GM12878 (cell line): ENCODE results near the gene ZSCAN22. TPM values are rescaled to one million over a fixed set of nuclear protein-coding genes. Genes with fewer than 3 reads are reported as not detected.
A peak's percentile ranks its signal among the peaks of the same experiment; 100 is the strongest.

Experiments
- ASH2L ChIP-seq: fragments of 300-600, 200-600 bp; sonication (generic); IDR thresholded peaks from 2 replicates; pipeline ENCODE4 v1.6.1; 2017; ENCODE audit warnings: low read depth, mild to moderate bottlenecking, borderline replicate concordance
- BMI1 ChIP-seq: fragments of 450-650 bp; IDR thresholded peaks from 2 replicates; pipeline ENCODE4 v1.6.1; 2016; ENCODE audit warnings: mild to moderate bottlenecking, moderate library complexity, borderline replicate concordance
- CBFB ChIP-seq: IDR thresholded peaks from 2 replicates; pipeline ENCODE4 v1.6.1; 2016; ENCODE audit warnings: antibody characterized with exemption, low read depth
- CHD1 ChIP-seq: IDR thresholded peaks from 2 replicates; pipeline ENCODE4 v1.6.1; 2012; ENCODE audit warnings: low read depth, low read length, improper control_type of control experiment
- CHD2 ChIP-seq: IDR thresholded peaks from 2 replicates; pipeline ENCODE4 v1.6.1; 2011; ENCODE audit warnings: low read depth, low read length, improper control_type of control experiment, borderline replicate concordance
- CREB1 ChIP-seq: IDR thresholded peaks from 2 replicates; pipeline ENCODE4 v1.6.1; 2012; ENCODE audit warnings: low read depth, mild to moderate bottlenecking, inconsistent platforms
- FOXK2 ChIP-seq: fragments of 450-650 bp; IDR thresholded peaks from 2 replicates; pipeline ENCODE4 v1.6.1; 2017; ENCODE audit warnings: mild to moderate bottlenecking, moderate library complexity
- GABPA ChIP-seq: IDR thresholded peaks from 2 replicates; pipeline ENCODE4 v1.6.1; 2014; ENCODE audit warnings: antibody characterized with exemption, low read depth, mild to moderate bottlenecking, inconsistent platforms
- GATAD2B ChIP-seq: fragments of 450-650 bp; conservative IDR thresholded peaks from 2 replicates; pipeline ENCODE4 v1.6.1; 2017; ENCODE audit warnings: low read depth, mild to moderate bottlenecking, moderate library complexity
- HDAC2 ChIP-seq: fragments of 200-600 bp; sonication (generic); IDR thresholded peaks from 2 replicates; pipeline ENCODE4 v1.6.1; 2017
- IKZF1 ChIP-seq: fragments of 450-650 bp; conservative IDR thresholded peaks from 2 replicates; pipeline ENCODE4 v1.6.1; 2017; ENCODE audit warnings: antibody characterized with exemption, mild to moderate bottlenecking
- KLF5 ChIP-seq: fragments of 450-650 bp; IDR thresholded peaks from 2 replicates; pipeline ENCODE4 v1.6.1; 2014; ENCODE audit warnings: mild to moderate bottlenecking; ENCODE audit not compliant: partially characterized antibody
- LARP7 ChIP-seq: fragments of 450-650 bp; IDR thresholded peaks from 2 replicates; pipeline ENCODE4 v1.6.1; 2017; ENCODE audit warnings: mild to moderate bottlenecking
- PAX8 ChIP-seq: fragments of 450-650 bp; IDR thresholded peaks from 2 replicates; pipeline ENCODE4 v1.6.1; 2017; ENCODE audit warnings: mild to moderate bottlenecking, moderate library complexity
- POLR2AphosphoS5 ChIP-seq: IDR thresholded peaks from 2 replicates; pipeline ENCODE4 v1.6.1; 2011; ENCODE audit warnings: mild to moderate bottlenecking, low read length, inconsistent platforms
- RCOR1 ChIP-seq: conservative IDR thresholded peaks from 2 replicates; pipeline ENCODE4 v1.6.1; 2012; ENCODE audit warnings: low read depth, low read length, improper control_type of control experiment
- RELA ChIP-seq: fragments of 450-650 bp; IDR thresholded peaks from 2 replicates; pipeline ENCODE4 v1.8.0; 2014; ENCODE audit warnings: borderline replicate concordance; ENCODE audit not compliant: partially characterized antibody
- SMAD5 ChIP-seq: IDR thresholded peaks from 2 replicates; pipeline ENCODE4 v1.6.1; 2016; ENCODE audit warnings: antibody characterized with exemption, low read depth
- SP1 ChIP-seq: IDR thresholded peaks from one replicate; pipeline ENCODE4 v1.6.1; 2011; ENCODE audit warnings: low read depth, low read length
- SREBF2 ChIP-seq: IDR thresholded peaks from 2 replicates; pipeline ENCODE4 v1.6.1; 2012; ENCODE audit warnings: mild to moderate bottlenecking, low read length
- SUPT20H ChIP-seq: IDR thresholded peaks from 2 replicates; pipeline ENCODE4 v1.6.1; 2011; ENCODE audit warnings: low read depth, mild to moderate bottlenecking, low read length, moderate library complexity, borderline replicate concordance; ENCODE audit not compliant: control insufficient read depth
- TAF1 ChIP-seq: IDR thresholded peaks from 2 replicates; pipeline ENCODE4 v1.6.1; 2011; ENCODE audit warnings: mild to moderate bottlenecking, low read depth, low read length, borderline replicate concordance
- TARDBP ChIP-seq: IDR thresholded peaks from 2 replicates; pipeline ENCODE4 v1.6.1; 2016; ENCODE audit warnings: borderline replicate concordance
- ZSCAN29 ChIP-seq: fragments of 450-650 bp; IDR thresholded peaks from 2 replicates; pipeline ENCODE4 v1.6.1; 2017; ENCODE audit warnings: mild to moderate bottlenecking, moderate library complexity
- polyA plus RNA-seq, 11 experiments: library from polyadenylated mRNA; depleted of rRNA in 4 of 11; unstranded in 6 of 11; stranded (reverse) in 5 of 11; fragments of >200 nt; fragmentation: Nextera tagmentation in 4 of 11; fragmentation: Illumina TruSeq in 1 of 11; extraction: Ambion mirVana in 4 of 11; extraction: Trizol in 1 of 11; gene quantifications; 1 replicate in 1 of 11; 2 replicates in 10 of 11; pipeline versions ENCODE4 v1.2.1 to v1.2.3, GENCODE V29; 2011 to 2016; ENCODE audit warnings: inconsistent platforms in 2 of 11, missing spikeins in 2 of 11, low read depth in 1 of 11
- total RNA-seq, 4 experiments: library from RNA; depleted of rRNA in 3 of 4; stranded (reverse); fragments of >200 nt in 3 of 4; fragmentation: Illumina TruSeq in 1 of 4; extraction: Trizol in 1 of 4; gene quantifications; 2 replicates each; pipeline versions ENCODE4 v1.2.1 to v1.2.3, GENCODE V29; 2013 to 2021
- TF ChIP-seq, protein P1 (sequence below): IDR thresholded peaks from 2 replicates; pipeline ENCODE4 v1.6.1; 2012; ENCODE audit warnings: low read depth, low read length, improper control_type of control experiment
- TF ChIP-seq, protein P2 (sequence below): IDR thresholded peaks from 2 replicates; pipeline ENCODE4 v1.6.1; 2012; ENCODE audit warnings: low read depth, low read length, improper control_type of control experiment
- TF ChIP-seq, protein P3 (sequence below): fragments of 450-650 bp; IDR thresholded peaks from 2 replicates; pipeline ENCODE4 v1.6.1; 2016; ENCODE audit warnings: mild to moderate bottlenecking, moderate library complexity, borderline replicate concordance

ZSCAN22 gene
- total and polyA plus RNA-seq, 10 of the 15 experiments (the other 5 are each of a cell fraction or from before 2014, with no cell fraction given): 0.49 to 3.9 (median 2.6) TPM

DNA sequence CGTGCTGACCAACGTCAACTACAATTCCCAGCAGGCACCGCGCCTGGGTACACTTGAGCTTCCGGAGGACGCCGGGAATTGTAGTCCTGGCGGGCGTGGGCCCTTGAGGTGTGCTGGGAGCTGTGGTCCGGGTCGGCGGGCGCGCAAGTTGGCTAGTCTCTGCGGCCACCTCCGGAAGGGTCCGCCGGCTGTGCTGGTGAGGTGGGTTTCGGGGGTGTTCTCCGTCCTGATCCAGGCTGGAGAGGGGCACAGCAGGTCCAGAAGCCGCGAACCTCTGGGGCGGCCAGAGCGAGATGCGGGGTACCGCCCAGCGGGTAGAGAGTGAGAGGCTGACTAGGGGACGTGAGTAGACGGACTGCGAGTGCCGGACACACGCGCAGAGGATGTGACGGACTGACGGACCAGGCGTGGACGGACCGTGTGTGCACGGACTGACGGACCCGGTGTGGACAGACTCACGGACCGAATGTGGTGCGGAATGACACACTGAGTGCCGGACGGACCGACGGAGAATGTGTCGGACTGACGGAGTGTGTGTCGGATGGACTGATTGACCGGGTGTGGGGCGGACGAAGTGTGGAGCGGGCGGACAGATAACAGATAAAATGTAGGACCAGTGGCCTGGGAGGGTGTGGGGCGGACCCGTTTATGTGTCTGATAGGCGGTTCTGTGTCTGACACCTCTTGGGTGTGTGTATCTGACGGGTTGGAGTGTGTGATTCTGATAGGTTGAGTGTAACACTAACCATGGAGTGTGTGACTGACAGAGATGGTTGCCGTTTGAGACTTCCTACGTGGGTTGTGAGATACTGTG, at the start of gene ZSCAN22 (continued):
- peak; percentile 82; the same call in 1 of the 2 replicates for TF ChIP-seq CHD1
- peak; percentile 49 for TF ChIP-seq SP1
- TF ChIP-seq ZSCAN29: 0 out of 2 replicates have a peak, but pooled peaks have one; percentile 33
- peak; percentile 68; the same call in 1 of the 2 replicates for TF ChIP-seq POLR2AphosphoS5
- peak; percentile 47 for TF ChIP-seq KLF5
- no peak for TF ChIP-seq SUPT20H
- TF ChIP-seq, protein P1, sequence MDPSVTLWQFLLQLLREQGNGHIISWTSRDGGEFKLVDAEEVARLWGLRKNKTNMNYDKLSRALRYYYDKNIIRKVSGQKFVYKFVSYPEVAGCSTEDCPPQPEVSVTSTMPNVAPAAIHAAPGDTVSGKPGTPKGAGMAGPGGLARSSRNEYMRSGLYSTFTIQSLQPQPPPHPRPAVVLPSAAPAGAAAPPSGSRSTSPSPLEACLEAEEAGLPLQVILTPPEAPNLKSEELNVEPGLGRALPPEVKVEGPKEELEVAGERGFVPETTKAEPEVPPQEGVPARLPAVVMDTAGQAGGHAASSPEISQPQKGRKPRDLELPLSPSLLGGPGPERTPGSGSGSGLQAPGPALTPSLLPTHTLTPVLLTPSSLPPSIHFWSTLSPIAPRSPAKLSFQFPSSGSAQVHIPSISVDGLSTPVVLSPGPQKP: peak; percentile 60
- TF ChIP-seq GATAD2B: peak; percentile 70; the same call in 1 of the 2 replicates
- TF ChIP-seq LARP7: peak; percentile 99
- TF ChIP-seq SREBF2: peak; percentile 49; the same call in 1 of the 2 replicates
- peak; percentile 87 for TF ChIP-seq TARDBP
- TF ChIP-seq BMI1: no peak
- peak; percentile 36; the same call in 1 of the 2 replicates for TF ChIP-seq TAF1
- TF ChIP-seq ASH2L: no peak; the same call in 1 of the 2 replicates
- TF ChIP-seq GABPA: peak; percentile 96
- TF ChIP-seq CBFB: peak; percentile 68; the same call in 1 of the 2 replicates
- peak; percentile 96 for TF ChIP-seq CREB1
- no peak for TF ChIP-seq HDAC2
- TF ChIP-seq IKZF1: peak; percentile 100
- TF ChIP-seq, protein P2, sequence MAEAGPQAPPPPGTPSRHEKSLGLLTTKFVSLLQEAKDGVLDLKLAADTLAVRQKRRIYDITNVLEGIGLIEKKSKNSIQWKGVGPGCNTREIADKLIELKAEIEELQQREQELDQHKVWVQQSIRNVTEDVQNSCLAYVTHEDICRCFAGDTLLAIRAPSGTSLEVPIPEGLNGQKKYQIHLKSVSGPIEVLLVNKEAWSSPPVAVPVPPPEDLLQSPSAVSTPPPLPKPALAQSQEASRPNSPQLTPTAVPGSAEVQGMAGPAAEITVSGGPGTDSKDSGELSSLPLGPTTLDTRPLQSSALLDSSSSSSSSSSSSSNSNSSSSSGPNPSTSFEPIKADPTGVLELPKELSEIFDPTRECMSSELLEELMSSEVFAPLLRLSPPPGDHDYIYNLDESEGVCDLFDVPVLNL: no peak
- no peak for TF ChIP-seq PAX8
- peak; percentile 87 for TF ChIP-seq RELA
- no peak for TF ChIP-seq RCOR1
- 0 out of 2 replicates have a peak, but pooled peaks have one; percentile 25 for TF ChIP-seq FOXK2
- TF ChIP-seq SMAD5: no peak
- TF ChIP-seq, protein P3, sequence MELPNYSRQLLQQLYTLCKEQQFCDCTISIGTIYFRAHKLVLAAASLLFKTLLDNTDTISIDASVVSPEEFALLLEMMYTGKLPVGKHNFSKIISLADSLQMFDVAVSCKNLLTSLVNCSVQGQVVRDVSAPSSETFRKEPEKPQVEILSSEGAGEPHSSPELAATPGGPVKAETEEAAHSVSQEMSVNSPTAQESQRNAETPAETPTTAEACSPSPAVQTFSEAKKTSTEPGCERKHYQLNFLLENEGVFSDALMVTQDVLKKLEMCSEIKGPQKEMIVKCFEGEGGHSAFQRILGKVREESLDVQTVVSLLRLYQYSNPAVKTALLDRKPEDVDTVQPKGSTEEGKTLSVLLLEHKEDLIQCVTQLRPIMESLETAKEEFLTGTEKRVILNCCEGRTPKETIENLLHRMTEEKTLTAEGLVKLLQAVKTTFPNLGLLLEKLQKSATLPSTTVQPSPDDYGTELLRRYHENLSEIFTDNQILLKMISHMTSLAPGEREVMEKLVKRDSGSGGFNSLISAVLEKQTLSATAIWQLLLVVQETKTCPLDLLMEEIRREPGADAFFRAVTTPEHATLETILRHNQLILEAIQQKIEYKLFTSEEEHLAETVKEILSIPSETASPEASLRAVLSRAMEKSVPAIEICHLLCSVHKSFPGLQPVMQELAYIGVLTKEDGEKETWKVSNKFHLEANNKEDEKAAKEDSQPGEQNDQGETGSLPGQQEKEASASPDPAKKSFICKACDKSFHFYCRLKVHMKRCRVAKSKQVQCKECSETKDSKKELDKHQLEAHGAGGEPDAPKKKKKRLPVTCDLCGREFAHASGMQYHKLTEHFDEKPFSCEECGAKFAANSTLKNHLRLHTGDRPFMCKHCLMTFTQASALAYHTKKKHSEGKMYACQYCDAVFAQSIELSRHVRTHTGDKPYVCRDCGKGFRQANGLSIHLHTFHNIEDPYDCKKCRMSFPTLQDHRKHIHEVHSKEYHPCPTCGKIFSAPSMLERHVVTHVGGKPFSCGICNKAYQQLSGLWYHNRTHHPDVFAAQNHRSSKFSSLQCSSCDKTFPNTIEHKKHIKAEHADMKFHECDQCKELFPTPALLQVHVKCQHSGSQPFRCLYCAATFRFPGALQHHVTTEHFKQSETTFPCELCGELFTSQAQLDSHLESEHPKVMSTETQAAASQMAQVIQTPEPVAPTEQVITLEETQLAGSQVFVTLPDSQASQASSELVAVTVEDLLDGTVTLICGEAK: peak; percentile 99
- TF ChIP-seq CHD2: peak; percentile 80; the same call in 1 of the 2 replicates
